ENCODE results near the gene TSPAN33. TPM values are rescaled to one million over a fixed set of nuclear protein-coding genes. Genes with fewer than 3 reads are reported as not detected.

TSPAN33 gene
- total and polyA plus RNA-seq, 2 of the 13 experiments (the other 11 are each of a cell fraction or from before 2014, with no cell fraction given): 15.3 to 16.5 TPM

DNA sequence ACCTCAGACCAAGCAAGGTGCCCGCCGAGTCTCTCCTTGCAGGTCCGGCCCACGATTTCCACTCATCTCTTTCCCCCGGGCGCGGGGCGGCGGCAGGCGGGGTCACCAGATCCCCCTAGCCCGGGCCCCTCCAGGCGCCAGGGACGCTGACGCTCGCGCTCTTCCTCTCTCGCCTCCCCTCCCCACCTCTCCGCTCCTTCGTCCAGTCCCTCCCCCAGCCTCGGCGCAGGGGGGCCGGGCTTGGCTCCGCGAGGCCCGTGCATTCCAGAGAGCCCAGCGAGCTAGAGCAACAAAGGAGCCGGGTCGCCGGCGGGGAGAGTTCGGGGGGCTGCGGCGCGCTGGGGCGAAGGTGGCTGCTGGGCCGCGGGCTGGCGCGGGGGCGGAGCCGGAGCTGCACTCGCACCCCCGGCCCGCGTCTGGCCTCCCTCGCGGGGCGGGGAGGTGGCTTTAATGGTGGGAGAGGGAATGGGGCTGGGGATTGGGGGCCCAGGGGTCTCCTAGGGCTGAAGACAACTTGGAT is 43.9 kb downstream of the TSPAN33 start, which contains the start of gene SMO (continued):
- no peak for TF ChIP-seq ZNF101 (CRISPR knock-in tag; IDR thresholded peaks at IDR 0.05; ENCODE audit: borderline replicate concordance, low read depth)
- TF ChIP-seq PTBP1 (IDR thresholded peaks at IDR 0.05; ENCODE audit: low read depth, low read length, poor library complexity, severe bottlenecking): no peak
- no peak for TF ChIP-seq ZNF160 (CRISPR knock-in tag; IDR thresholded peaks at IDR 0.05)
- TF ChIP-seq, protein P1, sequence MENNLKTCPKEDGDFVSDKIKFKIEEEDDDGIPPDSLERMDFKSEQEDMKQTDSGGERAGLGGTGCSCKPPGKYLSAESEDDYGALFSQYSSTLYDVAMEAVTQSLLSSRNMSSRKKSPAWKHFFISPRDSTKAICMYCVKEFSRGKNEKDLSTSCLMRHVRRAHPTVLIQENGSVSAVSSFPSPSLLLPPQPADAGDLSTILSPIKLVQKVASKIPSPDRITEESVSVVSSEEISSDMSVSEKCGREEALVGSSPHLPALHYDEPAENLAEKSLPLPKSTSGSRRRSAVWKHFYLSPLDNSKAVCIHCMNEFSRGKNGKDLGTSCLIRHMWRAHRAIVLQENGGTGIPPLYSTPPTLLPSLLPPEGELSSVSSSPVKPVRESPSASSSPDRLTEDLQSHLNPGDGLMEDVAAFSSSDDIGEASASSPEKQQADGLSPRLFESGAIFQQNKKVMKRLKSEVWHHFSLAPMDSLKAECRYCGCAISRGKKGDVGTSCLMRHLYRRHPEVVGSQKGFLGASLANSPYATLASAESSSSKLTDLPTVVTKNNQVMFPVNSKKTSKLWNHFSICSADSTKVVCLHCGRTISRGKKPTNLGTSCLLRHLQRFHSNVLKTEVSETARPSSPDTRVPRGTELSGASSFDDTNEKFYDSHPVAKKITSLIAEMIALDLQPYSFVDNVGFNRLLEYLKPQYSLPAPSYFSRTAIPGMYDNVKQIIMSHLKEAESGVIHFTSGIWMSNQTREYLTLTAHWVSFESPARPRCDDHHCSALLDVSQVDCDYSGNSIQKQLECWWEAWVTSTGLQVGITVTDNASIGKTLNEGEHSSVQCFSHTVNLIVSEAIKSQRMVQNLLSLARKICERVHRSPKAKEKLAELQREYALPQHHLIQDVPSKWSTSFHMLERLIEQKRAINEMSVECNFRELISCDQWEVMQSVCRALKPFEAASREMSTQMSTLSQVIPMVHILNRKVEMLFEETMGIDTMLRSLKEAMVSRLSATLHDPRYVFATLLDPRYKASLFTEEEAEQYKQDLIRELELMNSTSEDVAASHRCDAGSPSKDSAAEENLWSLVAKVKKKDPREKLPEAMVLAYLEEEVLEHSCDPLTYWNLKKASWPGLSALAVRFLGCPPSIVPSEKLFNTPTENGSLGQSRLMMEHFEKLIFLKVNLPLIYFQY (CRISPR knock-in tag; IDR thresholded peaks at IDR 0.05; ENCODE audit: borderline replicate concordance): peak; percentile 42; the same call in 1 of the 2 replicates
- no peak for TF ChIP-seq KLF15 (CRISPR knock-in tag; IDR thresholded peaks at IDR 0.05; ENCODE audit: borderline replicate concordance)
- no peak for TF ChIP-seq ZFP90 (CRISPR knock-in tag; IDR thresholded peaks at IDR 0.05; ENCODE audit: borderline replicate concordance)
- TF ChIP-seq ZNF569 (CRISPR knock-in tag; IDR thresholded peaks at IDR 0.05; ENCODE audit: borderline replicate concordance): no peak
- TF ChIP-seq TRAFD1 (CRISPR knock-in tag; IDR thresholded peaks at IDR 0.05; ENCODE audit: borderline replicate concordance): no peak
- no peak for TF ChIP-seq HHEX (CRISPR knock-in tag; IDR thresholded peaks at IDR 0.05)
- TF ChIP-seq POLR2G (IDR thresholded peaks at IDR 0.05; ENCODE audit: low read depth, low read length): peak; percentile 70
- peak; percentile 73; the same call in 1 of the 2 replicates for TF ChIP-seq HDAC1 (CRISPR knock-in tag; IDR thresholded peaks at IDR 0.05)
- no peak for TF ChIP-seq ZBTB1 (CRISPR knock-in tag; IDR thresholded peaks at IDR 0.05; ENCODE audit: borderline replicate concordance)
- TF ChIP-seq BRCA1 (CRISPR knock-in tag; IDR thresholded peaks at IDR 0.05): no peak
- TF ChIP-seq, protein P2, sequence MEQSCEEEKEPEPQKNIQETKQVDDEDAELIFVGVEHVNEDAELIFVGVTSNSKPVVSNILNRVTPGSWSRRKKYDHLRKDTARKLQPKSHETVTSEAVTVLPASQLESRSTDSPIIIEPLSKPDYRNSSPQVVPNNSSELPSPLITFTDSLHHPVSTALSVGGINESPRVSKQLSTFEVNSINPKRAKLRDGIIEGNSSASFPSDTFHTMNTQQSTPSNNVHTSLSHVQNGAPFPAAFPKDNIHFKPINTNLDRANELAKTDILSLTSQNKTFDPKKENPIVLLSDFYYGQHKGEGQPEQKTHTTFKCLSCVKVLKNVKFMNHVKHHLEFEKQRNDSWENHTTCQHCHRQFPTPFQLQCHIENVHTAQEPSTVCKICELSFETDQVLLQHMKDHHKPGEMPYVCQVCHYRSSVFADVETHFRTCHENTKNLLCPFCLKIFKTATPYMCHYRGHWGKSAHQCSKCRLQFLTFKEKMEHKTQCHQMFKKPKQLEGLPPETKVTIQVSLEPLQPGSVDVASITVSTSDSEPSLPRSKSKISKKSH (CRISPR knock-in tag; IDR thresholded peaks at IDR 0.05; ENCODE audit: borderline replicate concordance): no peak; the same call in 1 of the 2 replicates
- TF ChIP-seq ZNF274 (CRISPR knock-in tag; IDR thresholded peaks at IDR 0.05): no peak
- TF ChIP-seq ASH2L (IDR thresholded peaks at IDR 0.05; ENCODE audit: insufficient read length, low read depth, low read length): peak; percentile 49
- TF ChIP-seq NONO (IDR thresholded peaks at IDR 0.05): no peak
- peak; percentile 77 for TF ChIP-seq NONO (CRISPR knock-in tag; conservative IDR thresholded peaks at IDR 0.05)
- TF ChIP-seq PATZ1 (CRISPR knock-in tag; IDR thresholded peaks at IDR 0.05): peak; percentile 94
- TF ChIP-seq PHB2 (IDR thresholded peaks at IDR 0.05; ENCODE audit: partially characterized antibody): no peak
- TF ChIP-seq ZKSCAN1 (IDR thresholded peaks at IDR 0.05; ENCODE audit: low read length): no peak
- no peak for TF ChIP-seq SATB2 (CRISPR knock-in tag; IDR thresholded peaks at IDR 0.05)

Data from HepG2 (cell line).